NCI-H2081 treated with DMSO at 0.1 percent for 48 hours (cell line): ENCODE results near the gene ODAD3.
A peak's percentile ranks its signal among the peaks of the same experiment; 100 is the strongest.
"Not testable (repeated sequence)": the region's sequence is repeated elsewhere in the genome, so short reads cannot be mapped to it uniquely, and the experiment has no call there.

Experiments
- DNase-seq: peaks from one replicate; lab custom pipeline; 2025; lab: John Stamatoyannopoulos, UW

ODAD3 gene

GRCh38 chr19:11405846-11406643 is 28.9 kb downstream of the ODAD3 start:
- no peak for DNase-seq

- no peak for DNase-seq
These were observed 30.2 kb downstream of the ODAD3 start for GRCh38 chr19:11404588-11405222.

GRCh38 chr19:11401808-11402543 is 32.9 kb downstream of the ODAD3 start:
- no peak for DNase-seq

DNA sequence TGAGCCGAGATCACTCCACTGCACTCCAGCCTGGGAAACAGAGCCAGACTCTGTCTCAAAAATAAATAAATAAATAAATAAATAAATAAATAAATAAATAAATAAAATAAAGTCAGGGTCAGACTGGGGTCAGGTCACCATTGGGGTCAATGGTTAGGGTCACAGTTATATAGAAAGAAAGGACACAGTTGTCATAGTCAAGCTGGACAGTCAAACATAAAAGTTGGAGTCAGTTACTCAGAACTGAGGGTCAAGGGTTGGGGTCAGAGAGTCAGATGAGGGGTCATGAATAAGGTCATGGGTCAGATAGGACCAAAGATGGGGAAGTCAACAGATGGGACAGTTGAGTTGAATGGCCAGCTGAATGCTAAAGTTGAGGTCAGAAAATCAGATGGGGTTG is 34.1 kb downstream of the ODAD3 start:
- DNase-seq, result no peak

DNA sequence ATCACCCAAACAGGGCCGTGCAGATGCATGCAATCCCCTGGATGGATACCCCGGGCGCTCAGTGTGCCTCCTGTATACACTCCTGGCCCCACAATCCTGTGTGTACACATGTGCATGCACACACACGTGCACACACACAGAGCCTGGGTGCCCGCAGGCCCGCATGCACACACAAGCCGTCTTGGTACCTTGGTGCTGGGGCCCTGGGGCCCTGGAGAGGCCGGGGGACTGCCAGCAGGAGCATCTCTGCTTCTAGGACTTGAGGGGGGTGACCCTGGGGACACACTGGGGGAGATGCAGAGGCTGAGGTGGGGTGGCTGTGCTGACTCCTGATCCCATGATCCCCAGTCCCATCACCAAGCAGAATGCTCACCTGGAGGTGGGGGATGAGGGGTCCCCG is 35.3 kb downstream of the ODAD3 start:
- DNase-seq, result no peak

GRCh38 chr19:11397089-11397610 is 37.8 kb downstream of the ODAD3 start:
- no peak for DNase-seq

- no peak for DNase-seq
These were observed 43.8 kb downstream of the ODAD3 start for GRCh38 chr19:11390933-11391680.

DNA sequence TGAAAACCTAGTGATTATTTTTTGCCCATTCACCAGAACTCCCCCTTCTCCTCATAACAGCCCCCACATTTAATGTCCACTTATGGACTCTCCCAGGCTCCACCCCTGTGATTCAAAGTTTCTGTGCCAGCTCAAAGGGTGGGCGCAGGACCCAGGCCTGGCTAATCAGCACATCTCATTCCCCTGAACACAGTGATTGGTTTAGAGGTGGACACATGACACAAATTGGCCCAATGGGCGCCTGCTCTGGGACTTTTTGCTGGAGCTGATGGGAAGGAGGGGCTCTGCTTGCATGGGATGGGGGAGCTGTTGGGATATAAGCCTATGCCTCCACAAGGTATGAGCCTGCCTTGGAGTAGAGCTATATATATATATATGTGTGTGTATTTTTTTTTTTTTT is 44.6 kb downstream of the ODAD3 start:
- DNase-seq, result no peak

- DNase-seq, result no peak
These were observed 47.5 kb downstream of the ODAD3 start for GRCh38 chr19:11387162-11388034.

DNA sequence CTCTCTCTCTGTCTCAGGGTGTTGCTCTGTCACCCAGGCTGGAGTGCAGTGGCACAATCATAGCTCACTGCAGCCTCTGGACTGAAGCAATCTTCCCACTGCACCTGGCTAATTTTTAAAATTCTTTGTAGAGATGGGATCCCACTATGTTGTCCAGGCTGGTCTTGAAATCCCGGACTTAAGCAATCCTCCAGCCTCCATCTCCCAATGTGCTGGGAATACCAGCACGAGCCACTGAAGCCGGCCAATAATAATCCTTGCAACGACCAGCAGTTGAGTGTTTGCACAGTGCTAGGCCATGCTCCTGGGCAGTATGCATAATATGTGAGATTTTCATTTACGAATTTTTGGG is 50.2 kb downstream of the ODAD3 start:
- no peak for DNase-seq

GRCh38 chr19:11383706-11384048 is 51.2 kb downstream of the ODAD3 start:
- DNase-seq, result no peak

DNA sequence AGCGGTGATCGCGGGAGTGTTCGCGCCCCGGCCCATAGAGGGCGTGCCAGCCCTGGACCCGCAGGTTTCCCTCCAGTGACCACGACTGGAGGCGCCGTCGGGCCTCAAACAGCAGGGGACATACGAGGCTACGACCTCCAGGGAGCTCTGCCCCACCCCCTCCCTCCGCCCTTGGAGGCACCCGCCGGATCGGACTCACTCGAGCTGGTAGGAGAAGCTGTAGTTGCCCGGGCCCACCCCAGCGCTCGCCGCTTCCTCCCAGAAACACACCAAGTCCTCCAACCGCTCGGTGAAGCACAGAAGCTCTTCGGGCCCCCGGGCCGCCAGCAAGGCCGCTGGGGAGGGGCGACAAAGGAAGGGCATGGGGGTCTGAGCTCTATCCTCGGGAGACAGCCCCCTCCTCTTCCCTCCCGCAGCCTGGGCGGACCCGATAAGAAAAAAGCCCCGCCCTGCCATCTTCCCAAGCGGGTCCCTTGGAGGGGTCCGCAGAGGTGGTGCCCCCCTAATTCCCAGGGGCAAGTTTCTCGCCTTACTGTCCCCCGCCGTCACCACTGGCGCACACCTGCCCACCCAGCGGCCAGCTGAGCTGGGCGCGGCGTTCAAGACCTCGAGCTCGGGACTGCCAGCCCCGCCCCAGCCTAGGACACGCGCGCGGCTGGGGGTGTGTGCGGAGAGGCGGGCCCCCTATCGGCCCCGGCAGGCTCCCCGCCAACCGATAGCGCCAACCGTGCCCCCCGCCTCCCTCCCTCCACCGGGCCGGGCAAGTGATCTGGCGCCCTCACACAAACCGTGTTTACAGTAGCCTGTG is 51.8 kb downstream of the ODAD3 start:
- no peak for DNase-seq

GRCh38 chr19:11380653-11381537 is 54.0 kb downstream of the ODAD3 start:
- peak; percentile 87 for DNase-seq

DNA sequence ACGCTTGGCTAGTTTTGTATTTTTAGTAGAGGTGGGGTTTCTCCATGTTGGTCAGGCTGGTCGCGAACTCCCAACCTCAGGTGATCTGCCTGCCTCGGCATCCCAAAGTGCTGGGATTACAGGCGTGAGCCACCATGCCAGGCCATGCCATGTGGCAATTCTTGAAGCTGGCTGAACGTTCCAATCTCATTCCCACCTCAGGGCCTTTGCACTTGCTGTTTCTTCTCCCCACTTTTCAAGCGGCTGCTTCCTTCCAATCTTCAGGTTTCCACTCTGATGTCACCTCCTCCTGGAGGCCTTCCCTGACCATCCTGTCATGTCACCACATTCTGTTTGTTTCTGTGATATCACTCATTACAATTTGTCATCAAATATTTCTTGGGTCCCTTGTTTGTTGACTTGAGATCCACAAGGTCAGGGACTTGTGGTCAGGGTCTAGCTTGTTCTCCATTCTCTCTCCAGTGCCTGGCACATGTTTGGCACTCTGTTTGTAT is 55.0 kb downstream of the ODAD3 start:
- DNase-seq, result no peak

GRCh38 chr19:11379269-11379845 is 55.6 kb downstream of the ODAD3 start:
- not testable (repeated sequence) for DNase-seq

- no peak for DNase-seq
These were observed 56.4 kb downstream of the ODAD3 start for GRCh38 chr19:11378319-11379189.

- DNase-seq, result no peak
These were observed 57.2 kb downstream of the ODAD3 start for GRCh38 chr19:11377756-11378155.

DNA sequence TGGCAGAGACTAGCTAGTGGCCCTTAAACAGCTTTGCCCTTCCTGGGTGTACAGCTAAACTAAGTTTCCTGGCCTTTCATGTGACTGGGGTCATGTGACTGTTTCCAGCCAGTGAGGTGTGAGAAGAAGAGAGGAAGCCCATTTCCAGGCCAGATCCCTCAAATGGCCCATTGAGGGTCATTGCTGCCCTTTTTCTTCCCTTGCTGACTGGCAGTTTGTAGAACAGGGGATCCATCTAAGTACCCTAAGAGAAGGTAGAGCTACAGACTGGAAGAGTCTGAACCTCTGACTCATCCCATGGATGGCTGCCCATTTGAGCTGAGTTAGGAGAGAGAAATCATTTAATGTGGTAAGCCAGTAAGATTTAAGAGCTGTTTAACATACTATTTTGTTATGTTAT is 57.7 kb downstream of the ODAD3 start:
- no peak for DNase-seq
